Measurements from ENCODE around the gene PLEKHH2.

Gene PLEKHH2

GRCh38 chr2:43737097-43737854 is 100.2 kb downstream of the PLEKHH2 start:
- H3K4me1 ChIP-seq (ENCODE audit: insufficient read depth, low read length), result no peaks in the 10 kb centered on the region
- no peaks in the 10 kb centered on the region for H3K36me3 ChIP-seq (ENCODE audit: insufficient read depth, low read length)
- peaks cover 30% of the 10 kb centered on the region for H3K27me3 ChIP-seq (ENCODE audit: insufficient read depth, low read length, poor library complexity)
- H3K4me2 ChIP-seq (ENCODE audit: insufficient read depth, low read length), result no peak overlapping the region
- ATAC-seq (ENCODE audit: insufficient read depth, low read depth) (no peak), DNase-seq (no peak)
- no peak overlapping the region for H3K4me3 ChIP-seq (ENCODE audit: low read depth in 1 of 2, low read length in 2 of 2)
- H3K9ac ChIP-seq (ENCODE audit: low read depth, low read length), result no peak overlapping the region
- TF ChIP-seq, protein P1, sequence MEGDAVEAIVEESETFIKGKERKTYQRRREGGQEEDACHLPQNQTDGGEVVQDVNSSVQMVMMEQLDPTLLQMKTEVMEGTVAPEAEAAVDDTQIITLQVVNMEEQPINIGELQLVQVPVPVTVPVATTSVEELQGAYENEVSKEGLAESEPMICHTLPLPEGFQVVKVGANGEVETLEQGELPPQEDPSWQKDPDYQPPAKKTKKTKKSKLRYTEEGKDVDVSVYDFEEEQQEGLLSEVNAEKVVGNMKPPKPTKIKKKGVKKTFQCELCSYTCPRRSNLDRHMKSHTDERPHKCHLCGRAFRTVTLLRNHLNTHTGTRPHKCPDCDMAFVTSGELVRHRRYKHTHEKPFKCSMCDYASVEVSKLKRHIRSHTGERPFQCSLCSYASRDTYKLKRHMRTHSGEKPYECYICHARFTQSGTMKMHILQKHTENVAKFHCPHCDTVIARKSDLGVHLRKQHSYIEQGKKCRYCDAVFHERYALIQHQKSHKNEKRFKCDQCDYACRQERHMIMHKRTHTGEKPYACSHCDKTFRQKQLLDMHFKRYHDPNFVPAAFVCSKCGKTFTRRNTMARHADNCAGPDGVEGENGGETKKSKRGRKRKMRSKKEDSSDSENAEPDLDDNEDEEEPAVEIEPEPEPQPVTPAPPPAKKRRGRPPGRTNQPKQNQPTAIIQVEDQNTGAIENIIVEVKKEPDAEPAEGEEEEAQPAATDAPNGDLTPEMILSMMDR (IDR thresholded peaks at IDR 0.05; ENCODE audit: borderline replicate concordance, extremely low read depth, low read length, poor library complexity, severe bottlenecking), result no peak
- no peak for TF ChIP-seq EZH2 (IDR thresholded peaks at IDR 0.05; ENCODE audit: borderline replicate concordance, low read depth, low read length, severe bottlenecking)
- no peak overlapping the region for H2AFZ ChIP-seq (ENCODE audit: low read depth, low read length)
- no peak overlapping the region for H3K27ac ChIP-seq (ENCODE audit: low read length)
- no peaks in the 10 kb centered on the region for H3K9me3 ChIP-seq (ENCODE audit: insufficient read depth, low read length, severe bottlenecking)
- H3K79me2 ChIP-seq (ENCODE audit: insufficient read depth, low read length), result no peaks in the 10 kb centered on the region
- H4K20me1 ChIP-seq (ENCODE audit: insufficient read depth, low read length), result no peaks in the 10 kb centered on the region

DNA sequence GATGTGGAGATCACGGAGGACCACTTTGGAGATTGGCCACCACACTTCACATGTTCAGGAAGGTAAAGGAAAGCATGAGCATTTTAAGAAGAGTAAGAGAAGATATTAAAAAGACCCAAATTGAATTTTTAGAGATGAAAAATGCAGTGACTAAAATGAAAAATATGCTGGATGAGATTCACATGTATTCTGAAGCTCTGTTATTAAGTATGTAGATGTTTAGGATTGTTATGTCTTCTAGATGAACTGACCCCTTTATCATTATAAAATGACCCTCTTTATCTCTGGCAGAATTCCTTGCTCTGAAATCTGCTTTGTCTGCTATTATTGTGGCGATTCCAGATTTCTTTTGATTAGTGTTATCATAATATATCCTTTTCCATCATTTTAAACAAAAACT is 100.8 kb downstream of the PLEKHH2 start:
- Histone ChIP-seq H3K79me2 (ENCODE audit: insufficient read depth, low read length) (no peaks in the 10 kb centered on the region), H3K36me3 (ENCODE audit: insufficient read depth, low read length) (no peaks in the 10 kb centered on the region), H3K4me2 (ENCODE audit: insufficient read depth, low read length) (no peak overlapping the region), H3K4me1 (ENCODE audit: insufficient read depth, low read length) (no peaks in the 10 kb centered on the region), H2AFZ (ENCODE audit: low read depth, low read length) (no peak overlapping the region), H3K27ac (ENCODE audit: low read length) (no peak overlapping the region), H3K9ac (ENCODE audit: low read depth, low read length) (no peak overlapping the region), H3K4me3 (ENCODE audit: low read depth in 1 of 2, low read length in 2 of 2) (no peak overlapping the region), H3K27me3 (ENCODE audit: insufficient read depth, low read length, poor library complexity) (peaks cover 30% of the 10 kb centered on the region), H3K9me3 (ENCODE audit: insufficient read depth, low read length, severe bottlenecking) (no peaks in the 10 kb centered on the region), H4K20me1 (ENCODE audit: insufficient read depth, low read length) (no peaks in the 10 kb centered on the region)
- no peak for ATAC-seq (ENCODE audit: insufficient read depth, low read depth)
- TF ChIP-seq, protein P1 (IDR thresholded peaks at IDR 0.05; ENCODE audit: borderline replicate concordance, extremely low read depth, low read length, poor library complexity, severe bottlenecking), result no peak
- TF ChIP-seq EZH2 (IDR thresholded peaks at IDR 0.05; ENCODE audit: borderline replicate concordance, low read depth, low read length, severe bottlenecking), result no peak
- DNase-seq, result no peak

DNA sequence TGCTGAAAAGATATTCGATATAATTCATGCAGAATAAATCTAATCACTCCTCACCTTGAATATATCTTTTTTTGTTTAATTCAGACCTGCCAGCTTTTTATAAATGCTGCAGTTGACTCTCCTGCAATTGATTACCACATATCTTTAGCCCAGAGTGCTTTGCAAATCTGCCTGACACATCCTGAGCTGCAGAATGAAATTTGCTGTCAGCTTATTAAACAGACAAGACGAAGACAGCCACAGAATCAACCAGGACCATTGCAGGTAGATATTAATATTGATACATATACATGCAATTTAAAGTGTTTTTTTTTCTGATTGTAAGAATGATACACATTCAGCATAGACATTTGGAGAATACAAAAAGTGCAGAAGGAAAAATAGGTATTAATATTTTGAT is 101.2 kb downstream of the PLEKHH2 start:
- no peak overlapping the region for H2AFZ ChIP-seq (ENCODE audit: low read depth, low read length)
- H3K9me3 ChIP-seq (ENCODE audit: insufficient read depth, low read length, severe bottlenecking), result no peaks in the 10 kb centered on the region
- no peak for DNase-seq
- TF ChIP-seq, protein P1 (IDR thresholded peaks at IDR 0.05; ENCODE audit: borderline replicate concordance, extremely low read depth, low read length, poor library complexity, severe bottlenecking), result no peak
- no peak for TF ChIP-seq EZH2 (IDR thresholded peaks at IDR 0.05; ENCODE audit: borderline replicate concordance, low read depth, low read length, severe bottlenecking)
- no peaks in the 10 kb centered on the region for H3K79me2 ChIP-seq (ENCODE audit: insufficient read depth, low read length)
- no peak overlapping the region for H3K4me3 ChIP-seq (ENCODE audit: low read depth in 1 of 2, low read length in 2 of 2)
- no peak overlapping the region for H3K4me2 ChIP-seq (ENCODE audit: insufficient read depth, low read length)
- H3K9ac ChIP-seq (ENCODE audit: low read depth, low read length), result no peak overlapping the region
- no peaks in the 10 kb centered on the region for H3K36me3 ChIP-seq (ENCODE audit: insufficient read depth, low read length)
- ATAC-seq (ENCODE audit: insufficient read depth, low read depth), result no peak
- no peak overlapping the region for H3K27ac ChIP-seq (ENCODE audit: low read length)
- H3K27me3 ChIP-seq (ENCODE audit: insufficient read depth, low read length, poor library complexity), result peaks cover 30% of the 10 kb centered on the region
- H4K20me1 ChIP-seq (ENCODE audit: insufficient read depth, low read length), result no peaks in the 10 kb centered on the region
- H3K4me1 ChIP-seq (ENCODE audit: insufficient read depth, low read length), result no peaks in the 10 kb centered on the region

Measured in DND-41 (cell line).